BE2C (cell line): ENCODE measurements around the gene CLDND1.

Experiments
- DNase-seq: peaks from one replicate; pipeline ENCODE4 v3.0.0-alpha.2; 2020
- H3K27me3 ChIP-seq: fragments of 250-450 bp; sonication (Bioruptor Pico); 2 replicates; pipeline ENCODE4 v1.5.1; 2020; ENCODE audit warnings: mild to moderate bottlenecking
- H3K36me3 ChIP-seq: fragments of 250-450 bp; sonication (Bioruptor Pico); 2 replicates; pipeline ENCODE4 v1.5.1; 2020; ENCODE audit warnings: mild to moderate bottlenecking
- H3K4me1 ChIP-seq: fragments of 250-450 bp; sonication (Bioruptor Pico); 2 replicates; pipeline ENCODE4 v1.5.1; 2020
- H3K4me3 ChIP-seq: 2 replicates; pipeline ENCODE4 v1.5.1; 2011; ENCODE audit warnings: low read depth, low read length
- H3K9me3 ChIP-seq: fragments of 250-450 bp; sonication (Bioruptor Pico); 2 replicates; pipeline ENCODE4 v1.5.1; 2020
- CTCF ChIP-seq: IDR thresholded peaks from 2 replicates; pipeline ENCODE4 v1.5.1; 2012; ENCODE audit warnings: mild to moderate bottlenecking, low read depth, low read length

CLDND1 gene

GRCh38 chr3:98501270-98501669, 21.4 kb downstream of the CLDND1 start:
- Histone ChIP-seq H3K9me3 (no peaks in the 10 kb centered on the region), H3K4me3 (no peak overlapping the region), H3K36me3 (no peaks in the 10 kb centered on the region), H3K27me3 (no peaks in the 10 kb centered on the region), H3K4me1 (peaks cover 12% of the 10 kb centered on the region)
- no peak for DNase-seq
- no peak for TF ChIP-seq CTCF

DNA sequence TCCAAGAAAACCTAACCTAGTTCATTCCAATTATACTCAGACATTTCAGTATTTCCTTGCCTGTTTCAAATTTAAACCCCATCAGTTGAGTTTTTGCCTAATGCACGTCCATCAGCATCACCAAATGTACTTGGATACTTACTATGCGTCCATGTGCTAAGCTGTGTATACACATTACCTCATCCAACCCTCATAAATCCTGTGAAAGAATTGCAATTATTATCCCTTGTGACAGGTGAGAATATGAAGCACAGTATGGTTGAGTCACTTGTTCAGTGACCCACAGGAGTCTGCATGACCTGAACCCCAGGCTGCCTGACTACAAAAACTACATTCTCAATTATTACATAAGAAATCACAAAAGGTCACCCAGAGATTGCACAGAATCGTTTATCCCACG, 22.7 kb downstream of the CLDND1 start:
- Histone ChIP-seq H3K9me3 (no peaks in the 10 kb centered on the region), H3K4me1 (peaks cover 12% of the 10 kb centered on the region), H3K27me3 (no peaks in the 10 kb centered on the region), H3K4me3 (no peak overlapping the region), H3K36me3 (no peaks in the 10 kb centered on the region)
- TF ChIP-seq CTCF = no peak
- DNase-seq = no peak

- no peak within 1 kb of the TSS for H3K4me3 ChIP-seq
- H3K36me3 ChIP-seq = no peaks in the 10 kb centered on the region
- H3K9me3 ChIP-seq = no peaks in the 10 kb centered on the region
- TF ChIP-seq CTCF = no peak
- H3K4me1 ChIP-seq = peaks cover 2% of the 10 kb centered on the region; the same call in 1 of the 2 replicates
- DNase-seq = no peak
- H3K27me3 ChIP-seq = no peaks in the 10 kb centered on the region
Observed at GRCh38 chr3:98497381-98497780, 25.3 kb downstream of the CLDND1 start, which contains the start of gene OR5K2. TSS of gene OR5K2 (plus strand) at chr3:98497681. CDS start at chr3:98497681, 0 bp downstream.

GRCh38 chr3:98483626-98484025, 39.1 kb downstream of the CLDND1 start:
- Histone ChIP-seq H3K4me1 (no peaks in the 10 kb centered on the region; the same call in 1 of the 2 replicates), H3K4me3 (no peak overlapping the region), H3K9me3 (no peaks in the 10 kb centered on the region; the same call in 1 of the 2 replicates), H3K36me3 (no peaks in the 10 kb centered on the region), H3K27me3 (no peaks in the 10 kb centered on the region)
- TF ChIP-seq CTCF = no peak
- no peak for DNase-seq

GRCh38 chr3:98482717-98483482, 39.8 kb downstream of the CLDND1 start:
- peak; percentile 18 for DNase-seq
- no peaks in the 10 kb centered on the region; the same call in 1 of the 2 replicates for H3K9me3 ChIP-seq
- H3K36me3 ChIP-seq = no peaks in the 10 kb centered on the region
- TF ChIP-seq CTCF = no peak
- H3K4me1 ChIP-seq = no peaks in the 10 kb centered on the region; the same call in 1 of the 2 replicates
- no peak overlapping the region for H3K4me3 ChIP-seq
- no peaks in the 10 kb centered on the region for H3K27me3 ChIP-seq
